ENCODE measurements around the gene SORD. TPM values are rescaled to one million over a fixed set of nuclear protein-coding genes. Genes with fewer than 3 reads are reported as not detected.
A peak's percentile ranks its signal among the peaks of the same experiment; 100 is the strongest.
"Not testable (repeated sequence)": the region's sequence is repeated elsewhere in the genome, so short reads cannot be mapped to it uniquely, and the experiment has no call there.

Gene SORD
- polyA plus RNA-seq (ENCODE audit: insufficient read length in 12 of 12) = 10 to 100 TPM in 2 of 12 donors, 1 to 10 TPM in 9, not detected in 1; 5.3 to 20.1 (median 6.5) TPM
- long read RNA-seq, donor 1, full-length matches to known transcripts = 7 of 7 reads
- long read RNA-seq, donor 1, partial matches to known transcripts = 0 of 7 reads
- long read RNA-seq, donor 1, other reads (novel, unspliced or antisense) = 0 of 7 reads
- long read RNA-seq, donor 2, full-length matches to known transcripts = 1 of 1 reads
- long read RNA-seq, donor 2, partial matches to known transcripts = 0 of 1 reads
- long read RNA-seq, donor 2, other reads (novel, unspliced or antisense) = 0 of 1 reads
- long read RNA-seq, donor 3, full-length matches to known transcripts = 2 of 2 reads
- long read RNA-seq, donor 3, partial matches to known transcripts = 0 of 2 reads
- long read RNA-seq, donor 3, other reads (novel, unspliced or antisense) = 0 of 2 reads
- long read RNA-seq, donor 4, full-length matches to known transcripts = 1 of 1 reads
- long read RNA-seq, donor 4, partial matches to known transcripts = 0 of 1 reads
- long read RNA-seq, donor 4, other reads (novel, unspliced or antisense) = 0 of 1 reads
- long read RNA-seq, donor 5, full-length matches to known transcripts = 1 of 1 reads
- long read RNA-seq, donor 5, partial matches to known transcripts = 0 of 1 reads
- long read RNA-seq, donor 5, other reads (novel, unspliced or antisense) = 0 of 1 reads
- long read RNA-seq, donor 6, full-length matches to known transcripts = 3 of 3 reads
- long read RNA-seq, donor 6, partial matches to known transcripts = 0 of 3 reads
- long read RNA-seq, donor 6, other reads (novel, unspliced or antisense) = 0 of 3 reads
- long read RNA-seq, donor 7, full-length matches to known transcripts = 2 of 2 reads
- long read RNA-seq, donor 7, partial matches to known transcripts = 0 of 2 reads
- long read RNA-seq, donor 7, other reads (novel, unspliced or antisense) = 0 of 2 reads
- long read RNA-seq, donor 8, full-length matches to known transcripts = 1 of 1 reads
- long read RNA-seq, donor 8, partial matches to known transcripts = 0 of 1 reads
- long read RNA-seq, donor 8, other reads (novel, unspliced or antisense) = 0 of 1 reads
- long read RNA-seq, donor 9, full-length matches to known transcripts = 3 of 3 reads
- long read RNA-seq, donor 9, partial matches to known transcripts = 0 of 3 reads
- long read RNA-seq, donor 9, other reads (novel, unspliced or antisense) = 0 of 3 reads
- long read RNA-seq, donor 10, full-length matches to known transcripts = 2 of 2 reads
- long read RNA-seq, donor 10, partial matches to known transcripts = 0 of 2 reads
- long read RNA-seq, donor 10, other reads (novel, unspliced or antisense) = 0 of 2 reads
- long read RNA-seq, donor 11, full-length matches to known transcripts = 4 of 4 reads
- long read RNA-seq, donor 11, partial matches to known transcripts = 0 of 4 reads
- long read RNA-seq, donor 11, other reads (novel, unspliced or antisense) = 0 of 4 reads

DNA sequence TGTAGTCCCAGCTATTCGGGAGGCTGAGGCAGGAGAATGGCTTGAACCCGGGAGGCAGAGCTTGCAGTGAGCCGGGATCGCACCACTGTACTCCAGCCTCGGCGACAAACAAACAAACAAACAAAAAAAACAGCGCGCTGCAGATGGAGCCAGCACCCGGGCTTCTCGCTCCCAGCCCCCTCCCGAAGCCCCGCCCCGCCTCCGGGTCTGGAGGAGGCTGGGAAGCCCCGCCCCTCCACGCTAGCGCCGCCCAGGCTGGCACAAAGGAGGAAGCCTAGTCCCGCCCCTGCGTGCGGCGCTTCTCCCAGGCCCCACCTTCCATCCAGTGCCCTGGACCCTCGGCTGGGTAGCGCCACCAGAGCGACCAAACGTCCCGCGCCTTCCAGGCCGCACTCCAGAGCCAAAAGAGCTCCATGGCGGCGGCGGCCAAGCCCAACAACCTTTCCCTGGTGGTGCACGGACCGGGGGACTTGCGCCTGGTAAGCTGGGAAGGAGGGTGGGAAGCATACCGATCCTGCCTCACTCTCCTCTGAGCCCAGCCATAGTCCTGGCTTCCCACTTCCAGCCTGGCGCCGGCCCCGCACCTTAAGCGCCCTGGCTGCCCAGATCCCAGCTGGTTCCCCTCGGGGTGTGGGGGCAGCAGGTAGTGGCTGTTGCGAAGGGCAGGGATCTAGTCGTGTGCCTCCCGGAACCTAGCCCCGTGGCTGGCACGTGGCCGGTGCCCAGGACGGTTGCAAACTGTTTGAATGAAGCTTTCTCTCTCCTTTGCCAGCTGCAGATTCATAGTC is at the start of gene SORD:
Gene SORD, plus strand, starts transcription at position 325 of the 788 bp plus-strand sequence. Its CDS starts 89 bp downstream, at position 414.
- peak; percentile 89 for DNase-seq

GRCh38 chr15:44976183-44976582 is 46.8 kb upstream of the SORD start:
- not testable (repeated sequence) for DNase-seq

- DNase-seq = not testable (repeated sequence)
These were observed 45.2 kb upstream of the SORD start for GRCh38 chr15:44977781-44978180.

DNA sequence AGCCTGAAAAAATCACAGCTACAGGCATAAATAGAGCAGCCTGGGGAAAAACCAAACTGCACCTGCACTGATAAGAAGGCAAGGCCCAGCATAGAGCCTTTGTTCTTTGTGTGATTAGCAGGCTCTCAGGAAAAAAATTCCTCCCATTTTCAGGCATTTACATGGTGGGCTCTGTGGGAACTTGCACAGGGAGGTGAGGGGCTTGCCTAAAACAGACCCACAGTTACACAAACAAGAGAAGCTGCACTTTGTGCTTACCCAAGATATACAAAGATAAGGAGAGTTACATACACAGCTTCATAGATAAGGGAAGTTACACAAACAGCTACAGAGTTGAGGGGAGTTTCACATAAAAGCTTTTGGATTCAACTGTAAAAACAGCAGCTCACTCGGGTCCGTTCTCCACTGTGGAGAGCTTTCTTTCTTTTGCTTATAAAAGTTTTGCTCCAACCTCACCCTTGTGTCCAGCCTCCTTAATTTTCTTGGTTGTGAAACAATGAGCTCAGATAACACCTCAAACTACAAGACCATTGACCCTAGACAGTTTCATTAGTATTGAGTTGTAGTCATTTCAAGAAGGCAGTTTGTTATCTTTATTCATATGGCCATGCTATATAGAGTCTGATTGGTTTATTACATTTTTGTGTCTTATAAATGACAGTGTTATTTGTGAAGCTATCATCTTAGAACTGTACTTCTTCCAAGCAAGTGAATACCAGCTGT is 43.2 kb upstream of the SORD start:
- not testable (repeated sequence) for DNase-seq

- DNase-seq = not testable (repeated sequence)
These were observed 38.9 kb upstream of the SORD start for GRCh38 chr15:44984144-44984543.

DNA sequence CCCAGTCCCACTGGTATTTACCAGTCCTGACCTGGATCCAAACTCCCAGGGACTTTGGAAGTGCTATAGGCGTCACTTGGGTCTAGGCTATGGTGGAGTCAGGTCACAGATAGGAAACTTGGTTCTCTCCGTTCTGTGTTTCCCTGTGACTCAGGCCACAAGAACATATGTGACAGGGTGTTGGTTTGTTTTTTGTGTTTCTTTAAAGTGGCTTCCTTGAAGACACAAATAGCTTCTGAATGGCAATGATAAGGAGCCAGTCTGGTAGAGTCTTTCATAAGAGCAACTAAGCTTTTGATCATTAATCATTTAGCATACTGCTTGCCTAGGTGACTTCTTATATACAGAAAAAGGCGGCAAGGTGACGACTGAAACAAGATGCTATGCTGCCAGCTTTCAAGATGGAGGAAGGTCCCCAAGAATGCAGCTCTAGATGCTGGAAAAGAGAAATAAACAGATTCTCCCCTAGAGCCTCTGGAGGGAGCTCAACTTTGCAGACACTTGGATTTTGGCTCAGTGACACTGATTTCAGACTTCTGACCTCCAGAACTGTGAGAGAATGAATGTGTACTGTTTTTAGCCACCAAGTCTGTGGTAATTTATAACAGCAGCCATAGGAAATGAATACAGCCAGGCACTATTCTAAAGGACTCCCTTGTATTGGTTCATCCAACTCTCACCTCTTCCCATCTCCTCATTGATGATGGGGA is 36.5 kb upstream of the SORD start:
- not testable (repeated sequence) for DNase-seq

DNA sequence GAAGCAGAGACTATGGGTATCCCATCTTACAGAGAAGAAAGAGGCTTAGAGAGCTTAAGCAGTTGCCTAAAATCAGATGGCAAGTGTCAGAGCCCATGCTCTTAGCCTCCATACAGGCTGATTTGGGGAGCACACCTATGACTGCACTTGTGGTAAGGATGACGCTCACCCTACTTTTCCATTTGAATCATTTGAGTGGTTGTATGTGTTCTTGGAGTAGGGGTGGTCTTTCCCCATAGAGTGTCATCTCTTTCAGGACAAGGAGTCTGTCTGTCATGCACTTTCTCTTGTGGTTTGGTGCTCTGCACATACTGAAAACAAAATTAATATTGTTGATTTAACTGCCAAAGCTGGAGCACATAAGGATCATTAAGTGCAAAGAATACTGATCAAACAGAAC is 35.3 kb upstream of the SORD start:
- not testable (repeated sequence) for DNase-seq

GRCh38 chr15:44988184-44988869 is 34.7 kb upstream of the SORD start:
- DNase-seq = not testable (repeated sequence)

DNA sequence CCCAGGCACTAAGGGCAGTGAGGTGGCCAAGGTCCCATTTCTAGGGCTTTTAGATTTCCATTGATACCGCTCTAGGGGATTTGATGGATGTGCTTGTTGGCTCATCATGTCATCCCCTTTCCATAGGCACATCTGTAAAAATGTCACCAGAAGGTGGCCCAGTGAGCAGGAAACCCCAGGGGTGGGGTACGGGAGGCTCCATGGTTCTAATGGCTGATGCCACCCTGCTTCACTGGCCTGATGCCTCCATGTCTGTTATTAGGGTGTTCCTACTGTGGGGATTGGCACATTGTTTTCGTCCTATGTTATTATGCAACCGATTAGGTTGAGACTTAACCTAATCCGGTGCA is 34.1 kb upstream of the SORD start:
- not testable (repeated sequence) for DNase-seq

- DNase-seq = not testable (repeated sequence)
These were observed 25.4 kb upstream of the SORD start for GRCh38 chr15:44997632-44998031.

GRCh38 chr15:44999105-44999504 is 23.9 kb upstream of the SORD start:
- no peak for DNase-seq

- not testable (repeated sequence) for DNase-seq
These were observed 21.8 kb upstream of the SORD start for GRCh38 chr15:45001180-45001579.

GRCh38 chr15:45003731-45004410 is 19.1 kb upstream of the SORD start:
- DNase-seq = not testable (repeated sequence)

DNA sequence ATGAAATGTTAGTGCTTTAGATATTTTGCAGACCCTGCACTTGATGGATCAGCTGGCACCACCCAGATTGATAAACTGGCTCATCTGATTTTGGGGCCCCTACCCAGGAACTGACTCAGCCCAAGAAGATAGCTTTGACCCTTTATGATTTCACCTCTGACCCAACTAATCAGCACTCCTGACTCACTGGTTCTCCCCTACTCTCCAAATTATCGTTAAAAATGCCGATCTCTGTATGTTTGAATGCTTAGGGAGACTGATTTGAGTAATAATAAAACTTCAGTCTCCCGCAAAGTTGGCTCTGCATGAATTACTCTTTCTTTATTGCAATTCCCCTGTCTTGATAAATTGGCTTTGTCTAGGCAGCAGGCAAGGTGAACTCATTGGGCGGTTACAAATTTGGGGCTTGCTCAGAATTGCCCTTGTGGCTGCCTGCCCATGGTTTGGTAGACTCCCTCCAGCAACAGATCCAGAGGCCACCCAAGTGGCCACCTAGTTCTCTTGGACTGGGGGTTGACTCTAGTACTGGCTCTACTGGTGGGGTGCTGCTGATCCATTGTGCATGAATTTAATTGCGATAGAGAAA is 18.3 kb upstream of the SORD start:
- not testable (repeated sequence) for DNase-seq

DNA sequence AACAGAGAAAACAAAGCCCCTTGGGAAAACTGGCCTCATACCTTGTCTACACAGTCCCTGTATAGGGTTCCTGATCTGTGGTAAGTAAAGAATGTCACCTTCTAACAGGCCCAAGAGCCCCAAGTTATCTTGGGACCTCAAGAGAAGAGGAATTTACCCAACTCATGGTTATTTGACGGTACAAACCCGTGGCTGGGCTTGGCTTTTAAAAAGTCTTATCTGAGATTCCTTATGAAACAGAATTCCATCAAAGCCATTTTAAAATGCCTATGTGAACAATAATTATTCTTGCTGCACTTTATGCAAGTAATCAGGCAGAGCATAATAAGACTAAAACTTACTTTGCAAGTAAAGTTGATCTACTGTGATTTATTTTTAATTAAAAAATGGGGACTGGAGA is 13.9 kb upstream of the SORD start:
- no peak for DNase-seq

DNA sequence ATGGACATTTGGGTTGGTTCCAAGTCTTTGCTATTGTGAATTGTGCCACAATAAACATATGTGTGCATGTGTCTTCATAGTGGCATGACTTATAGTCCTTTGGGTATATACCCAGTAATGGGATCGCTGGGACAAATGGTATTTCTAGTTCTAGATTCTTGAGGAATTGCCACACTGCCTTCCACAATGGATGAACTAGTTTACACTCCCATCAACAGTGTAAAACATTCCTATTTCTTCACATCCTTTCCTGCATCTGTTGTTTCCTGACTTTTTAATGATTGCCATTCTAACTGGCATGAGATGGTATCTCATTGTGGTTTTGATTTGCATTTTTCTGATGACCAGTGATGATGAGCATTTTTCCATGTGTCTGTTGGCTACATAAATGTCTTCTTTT is 7.9 kb upstream of the SORD start:
- DNase-seq = not testable (repeated sequence)

- DNase-seq = not testable (repeated sequence)
These were observed 2.6 kb upstream of the SORD start for GRCh38 chr15:45020222-45020900.
